Measurements from ENCODE around the gene OR6C70.

GRCh38 chr12:55472264-55472663 lies 2.3 kb upstream of the OR6C70 start:
- TF ChIP-seq CTCF (IDR thresholded peaks at IDR 0.05) (no peak), EZH2 (IDR thresholded peaks at IDR 0.05; ENCODE audit: borderline replicate concordance, insufficient read depth, low read depth, low read length, poor library complexity, severe bottlenecking) (no peak)
